Measurements from ENCODE around the gene MBOAT2.

DNA sequence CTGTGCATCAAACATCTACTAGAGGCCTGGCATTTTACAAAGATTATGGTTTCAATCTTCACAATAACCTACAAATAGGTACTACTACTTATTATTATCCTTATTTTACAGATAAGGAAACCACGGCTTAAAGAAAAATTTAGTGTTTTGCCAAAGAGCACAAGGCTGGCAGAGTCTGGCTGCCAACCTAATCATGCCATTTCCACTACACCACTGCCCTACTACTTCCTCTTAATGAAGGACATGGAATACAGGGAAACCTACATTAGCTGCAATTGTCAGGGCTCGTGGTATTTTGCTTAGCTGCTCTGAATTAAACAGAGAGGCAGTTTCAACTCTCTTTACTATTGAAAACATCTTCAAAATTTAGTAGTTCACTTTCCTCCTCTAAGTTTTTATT is 5.9 kb downstream of the MBOAT2 start:
- TF ChIP-seq, protein P1, sequence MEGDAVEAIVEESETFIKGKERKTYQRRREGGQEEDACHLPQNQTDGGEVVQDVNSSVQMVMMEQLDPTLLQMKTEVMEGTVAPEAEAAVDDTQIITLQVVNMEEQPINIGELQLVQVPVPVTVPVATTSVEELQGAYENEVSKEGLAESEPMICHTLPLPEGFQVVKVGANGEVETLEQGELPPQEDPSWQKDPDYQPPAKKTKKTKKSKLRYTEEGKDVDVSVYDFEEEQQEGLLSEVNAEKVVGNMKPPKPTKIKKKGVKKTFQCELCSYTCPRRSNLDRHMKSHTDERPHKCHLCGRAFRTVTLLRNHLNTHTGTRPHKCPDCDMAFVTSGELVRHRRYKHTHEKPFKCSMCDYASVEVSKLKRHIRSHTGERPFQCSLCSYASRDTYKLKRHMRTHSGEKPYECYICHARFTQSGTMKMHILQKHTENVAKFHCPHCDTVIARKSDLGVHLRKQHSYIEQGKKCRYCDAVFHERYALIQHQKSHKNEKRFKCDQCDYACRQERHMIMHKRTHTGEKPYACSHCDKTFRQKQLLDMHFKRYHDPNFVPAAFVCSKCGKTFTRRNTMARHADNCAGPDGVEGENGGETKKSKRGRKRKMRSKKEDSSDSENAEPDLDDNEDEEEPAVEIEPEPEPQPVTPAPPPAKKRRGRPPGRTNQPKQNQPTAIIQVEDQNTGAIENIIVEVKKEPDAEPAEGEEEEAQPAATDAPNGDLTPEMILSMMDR (IDR thresholded peaks at IDR 0.05): no peak
- TF ChIP-seq POLR2A (IDR thresholded peaks at IDR 0.05): no peak
